MCF 10A (cell line): Measurements from ENCODE around the gene CAMTA1. TPM values are rescaled to one million over a fixed set of nuclear protein-coding genes. Genes with fewer than 3 reads are reported as not detected.

Source experiments
- BruUV-seq: library from RNA; stranded (reverse); fragments of 400-500 nt; replicated peaks from 2 replicates; lab custom pipeline; 2021; lab: Mats Ljungman, UMichigan
- CTCF ChIA-PET: fragments of 300-600 bp; sonication (Branson Sonifier 250); formaldehyde crosslinking; extraction: SDS; loops from one replicate; lab custom pipeline; 2021; ENCODE audit warnings: antibody characterized with exemption, inconsistent platforms; lab: Yijun Ruan, JAX
- POLR2A ChIA-PET: fragments of 300-600, 350-650 bp; sonication (Branson Sonifier 250); formaldehyde crosslinking; extraction: SDS; loops from one replicate; lab custom pipeline; 2020; ENCODE audit warnings: antibody characterized with exemption, inconsistent platforms; lab: Yijun Ruan, JAX
- DNase-seq: peaks from one replicate; pipeline ENCODE4 v3.0.0-alpha.2; 2018; ENCODE audit not compliant: unreplicated experiment
- H3K27ac Mint-ChIP-seq: one replicate; pipeline ENCODE4 v1.8.0; 2022; ENCODE audit warnings: mild to moderate bottlenecking, low read depth, mixed read lengths; ENCODE audit not compliant: unreplicated experiment
- H3K27me3 Mint-ChIP-seq: one replicate; pipeline ENCODE4 v1.8.0; 2022; ENCODE audit warnings: mixed read lengths; ENCODE audit not compliant: insufficient read depth, unreplicated experiment
- H3K36me3 Mint-ChIP-seq: one replicate; pipeline ENCODE4 v1.8.0; 2022; ENCODE audit warnings: mild to moderate bottlenecking, moderate library complexity, mixed read lengths; ENCODE audit not compliant: insufficient read depth, unreplicated experiment
- H3K4me1 Mint-ChIP-seq: one replicate; pipeline ENCODE4 v1.8.0; 2022; ENCODE audit warnings: mixed read lengths; ENCODE audit not compliant: insufficient read depth, unreplicated experiment
- H3K4me3 Mint-ChIP-seq: one replicate; pipeline ENCODE4 v1.8.0; 2022; ENCODE audit warnings: mild to moderate bottlenecking, moderate library complexity, mixed read lengths; ENCODE audit not compliant: unreplicated experiment
- H3K9me3 Mint-ChIP-seq: one replicate; pipeline ENCODE4 v1.8.0; 2022; ENCODE audit warnings: mixed read lengths; ENCODE audit not compliant: unreplicated experiment
- intact Hi-C: fragments of 100-400 bp; cut with micrococcal nuclease; formaldehyde crosslinking; loops from 2 replicates; pipeline ENCODE4 v1.14.1; 2022
- total RNA-seq: library from RNA; stranded (reverse); gene quantifications from 2 replicates; pipeline ENCODE4 v1.2.3, GENCODE V29; 2022
- TF ChIP-seq, protein P1 (sequence below): fragments of 200-600 bp; IDR thresholded peaks from one replicate; pipeline ENCODE4 v1.8.0; 2022; ENCODE audit warnings: antibody characterized with exemption, mild to moderate bottlenecking; ENCODE audit not compliant: unreplicated experiment

The CAMTA1 gene
- total RNA-seq, 1 experiment from 2014 or later: 74.1 TPM

DNA sequence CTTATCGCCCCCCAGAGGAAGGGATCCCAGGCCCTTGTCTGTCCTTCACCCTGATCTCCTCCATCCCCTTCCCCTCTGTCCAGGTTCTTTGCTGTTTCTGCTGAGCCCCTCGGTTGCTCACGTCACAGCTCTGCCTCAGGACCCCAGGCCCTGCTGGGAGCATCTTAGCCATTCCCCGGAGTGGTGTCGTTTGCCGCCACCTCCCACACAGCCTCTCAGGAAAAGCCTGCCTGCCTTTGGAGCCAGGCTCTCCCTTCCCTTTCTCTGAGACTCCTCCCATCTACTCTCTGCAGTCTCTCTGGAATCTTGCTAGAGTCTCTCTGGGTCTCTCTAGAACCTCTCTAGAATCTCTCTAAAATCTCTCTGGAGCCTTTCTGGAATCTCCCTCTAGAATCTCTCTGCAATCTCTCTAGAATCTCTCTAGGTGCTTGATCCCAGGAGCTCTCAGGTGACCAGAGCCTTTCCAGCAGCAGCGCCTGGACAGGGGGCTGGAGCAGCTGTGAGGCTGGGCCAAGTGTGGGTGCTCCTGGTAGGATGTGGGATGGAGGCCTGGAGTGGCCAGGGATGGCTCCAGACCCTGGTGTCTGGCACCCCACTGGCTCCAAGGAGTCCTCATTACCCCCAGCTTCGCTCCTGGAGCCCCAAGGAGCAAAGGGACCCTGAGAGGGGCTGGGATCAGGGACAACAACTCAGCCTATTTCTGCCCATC, 702.7 kb downstream of the CAMTA1 start:
- no peak for DNase-seq
- no peak overlapping the region for H3K27ac Mint-ChIP-seq
- peaks cover 2% of the 10 kb centered on the region for H3K9me3 Mint-ChIP-seq
- POLR2A ChIA-PET: no interaction called here
- no peak overlapping the region for H3K4me3 Mint-ChIP-seq
- CTCF ChIA-PET: no interaction called here
- no peaks in the 10 kb centered on the region for H3K27me3 Mint-ChIP-seq
- BruUV-seq: no TSS peak
- peaks cover 11% of the 10 kb centered on the region for H3K4me1 Mint-ChIP-seq
- H3K36me3 Mint-ChIP-seq: no peaks in the 10 kb centered on the region
- intact Hi-C loops: no loop called here
- TF ChIP-seq, protein P1, sequence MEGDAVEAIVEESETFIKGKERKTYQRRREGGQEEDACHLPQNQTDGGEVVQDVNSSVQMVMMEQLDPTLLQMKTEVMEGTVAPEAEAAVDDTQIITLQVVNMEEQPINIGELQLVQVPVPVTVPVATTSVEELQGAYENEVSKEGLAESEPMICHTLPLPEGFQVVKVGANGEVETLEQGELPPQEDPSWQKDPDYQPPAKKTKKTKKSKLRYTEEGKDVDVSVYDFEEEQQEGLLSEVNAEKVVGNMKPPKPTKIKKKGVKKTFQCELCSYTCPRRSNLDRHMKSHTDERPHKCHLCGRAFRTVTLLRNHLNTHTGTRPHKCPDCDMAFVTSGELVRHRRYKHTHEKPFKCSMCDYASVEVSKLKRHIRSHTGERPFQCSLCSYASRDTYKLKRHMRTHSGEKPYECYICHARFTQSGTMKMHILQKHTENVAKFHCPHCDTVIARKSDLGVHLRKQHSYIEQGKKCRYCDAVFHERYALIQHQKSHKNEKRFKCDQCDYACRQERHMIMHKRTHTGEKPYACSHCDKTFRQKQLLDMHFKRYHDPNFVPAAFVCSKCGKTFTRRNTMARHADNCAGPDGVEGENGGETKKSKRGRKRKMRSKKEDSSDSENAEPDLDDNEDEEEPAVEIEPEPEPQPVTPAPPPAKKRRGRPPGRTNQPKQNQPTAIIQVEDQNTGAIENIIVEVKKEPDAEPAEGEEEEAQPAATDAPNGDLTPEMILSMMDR: no peak

DNA sequence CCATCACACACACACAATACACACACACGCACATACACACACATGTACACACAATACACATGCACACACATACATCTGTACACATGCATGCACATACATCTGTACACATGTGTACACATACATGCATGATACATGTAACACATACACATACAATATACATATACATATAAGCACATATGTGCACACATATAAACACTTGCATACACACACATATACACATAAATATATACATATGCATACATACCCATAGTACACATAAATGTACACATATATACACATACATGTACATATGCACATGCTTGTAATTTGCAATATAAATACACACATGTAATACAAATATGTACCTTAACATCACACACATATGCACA, 703.2 kb downstream of the CAMTA1 start:
- Mint-ChIP-seq H3K27me3 (no peaks in the 10 kb centered on the region), H3K27ac (no peak overlapping the region)

GRCh38 chr1:7489586-7489985, 704.3 kb downstream of the CAMTA1 start:
- H3K27me3 Mint-ChIP-seq: no peaks in the 10 kb centered on the region

More for the DNA sequence above, 703.2 kb downstream of the CAMTA1 start:
- H3K4me1 Mint-ChIP-seq: peaks cover 11% of the 10 kb centered on the region
- BruUV-seq: no TSS peak
- H3K4me3 Mint-ChIP-seq: no peak overlapping the region
- DNase-seq: no peak
- intact Hi-C loops: no loop called here
- TF ChIP-seq, protein P1: no peak
- POLR2A ChIA-PET: no interaction called here
- peaks cover 7% of the 10 kb centered on the region for H3K9me3 Mint-ChIP-seq
- no peaks in the 10 kb centered on the region for H3K36me3 Mint-ChIP-seq
- CTCF ChIA-PET: no interaction called here

DNA sequence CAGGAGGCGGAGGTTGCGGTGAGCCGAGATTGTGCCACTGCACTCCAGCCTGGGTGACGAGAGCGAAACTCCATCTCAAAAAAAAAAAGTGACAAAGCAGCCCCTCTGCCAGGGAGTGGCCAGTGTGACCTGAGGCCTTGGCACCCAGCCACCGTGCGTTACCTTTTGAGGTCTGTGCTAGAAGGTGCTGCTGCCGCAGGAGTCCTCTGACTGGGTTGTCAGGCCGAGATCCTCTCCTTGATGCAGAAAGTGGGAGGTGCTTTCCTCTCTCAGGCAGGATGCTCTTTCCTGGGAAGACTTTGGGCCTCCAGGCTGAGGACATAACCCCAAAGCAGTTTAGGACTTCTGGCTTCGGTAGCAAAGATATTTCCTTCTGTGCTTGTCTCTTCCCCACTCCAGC, 705.3 kb downstream of the CAMTA1 start:
- intact Hi-C loops: no loop called here
- H3K36me3 Mint-ChIP-seq: no peaks in the 10 kb centered on the region
- TF ChIP-seq, protein P1: no peak
- POLR2A ChIA-PET: no interaction called here
- CTCF ChIA-PET: no interaction called here
- no TSS peak for BruUV-seq
- peaks cover 7% of the 10 kb centered on the region for H3K9me3 Mint-ChIP-seq
- DNase-seq: no peak
- no peak overlapping the region for H3K27ac Mint-ChIP-seq
- H3K27me3 Mint-ChIP-seq: no peaks in the 10 kb centered on the region
- H3K4me3 Mint-ChIP-seq: no peak overlapping the region
- peaks cover 11% of the 10 kb centered on the region for H3K4me1 Mint-ChIP-seq

More at GRCh38 chr1:7489586-7489985, 704.3 kb downstream of the CAMTA1 start:
- DNase-seq: no peak
- intact Hi-C loops: no loop called here
- ChIA-PET POLR2A (no interaction called here), CTCF (interaction anchor here (0.6 kb wide), 1 partner anchor 19 kb away, joined by 3 read pairs; no protein-coding TSS in a partner anchor)
- Mint-ChIP-seq H3K27ac (no peak overlapping the region), H3K36me3 (no peaks in the 10 kb centered on the region), H3K4me1 (peaks cover 11% of the 10 kb centered on the region), H3K4me3 (no peak overlapping the region), H3K9me3 (peaks cover 7% of the 10 kb centered on the region)
- TF ChIP-seq, protein P1: no peak
- no TSS peak for BruUV-seq
